Activated T-cell treated with anti-CD3 and anti-CD28 coated beads, Interleukin-2, amount 50 U/mL, for 24 hours (primary cell): Measurements from ENCODE around the gene CNTROB.
A peak's percentile ranks its signal among the peaks of the same experiment; 100 is the strongest.

Experiments used
- DNase-seq: peaks from one replicate; pipeline ENCODE4 v3.0.0-alpha.2; 2020
- H3K27ac Mint-ChIP-seq: 2 replicates; pipeline ENCODE4 v1.8.0; 2020; ENCODE audit warnings: mild to moderate bottlenecking, mixed read lengths
- H3K27me3 Mint-ChIP-seq: 2 replicates; pipeline ENCODE4 v1.8.0; 2020; ENCODE audit warnings: mixed read lengths
- H3K36me3 Mint-ChIP-seq: 2 replicates; pipeline ENCODE4 v1.8.0; 2020; ENCODE audit warnings: low read depth, mixed read lengths
- H3K4me1 Mint-ChIP-seq: 2 replicates; pipeline ENCODE4 v1.8.0; 2020; ENCODE audit warnings: low read depth, mixed read lengths
- H3K4me3 Mint-ChIP-seq: 2 replicates; pipeline ENCODE4 v1.8.0; 2020; ENCODE audit warnings: mild to moderate bottlenecking, moderate library complexity, mixed read lengths
- H3K9me3 Mint-ChIP-seq: 2 replicates; pipeline ENCODE4 v1.8.0; 2020; ENCODE audit warnings: mixed read lengths

Gene CNTROB

DNA sequence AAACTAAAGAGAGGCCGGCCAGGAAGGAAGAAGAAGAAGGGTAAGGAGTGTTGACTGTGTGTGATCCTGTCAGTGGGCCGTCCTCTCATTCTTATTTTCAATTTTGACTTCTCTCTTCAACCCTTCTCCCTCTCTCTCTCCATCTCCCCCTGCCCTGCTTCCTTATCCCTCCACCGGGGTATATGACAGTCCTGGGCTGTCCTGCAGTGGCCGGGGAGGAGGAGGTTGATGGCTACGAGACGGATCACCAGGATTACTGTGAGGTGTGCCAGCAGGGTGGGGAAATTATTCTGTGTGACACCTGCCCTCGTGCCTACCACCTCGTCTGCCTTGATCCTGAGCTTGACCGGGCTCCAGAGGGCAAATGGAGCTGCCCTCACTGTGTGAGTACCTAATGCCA, 37.8 kb upstream of the CNTROB start:
- H3K27ac Mint-ChIP-seq: peak overlapping the region; percentile 65

DNA sequence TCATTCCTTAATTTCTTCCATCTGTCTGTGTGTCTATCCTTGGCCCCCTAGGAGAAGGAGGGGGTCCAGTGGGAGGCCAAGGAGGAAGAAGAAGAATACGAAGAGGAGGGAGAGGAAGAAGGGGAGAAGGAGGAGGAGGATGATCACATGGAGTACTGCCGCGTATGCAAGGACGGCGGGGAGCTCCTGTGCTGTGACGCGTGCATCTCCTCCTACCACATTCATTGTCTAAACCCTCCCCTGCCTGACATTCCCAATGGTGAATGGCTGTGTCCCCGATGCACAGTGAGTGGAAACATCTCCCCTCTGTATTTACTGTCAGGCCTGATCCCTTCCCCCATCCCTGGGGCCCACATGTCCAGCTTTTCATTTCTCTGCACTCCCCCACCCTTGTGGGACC, 37.1 kb upstream of the CNTROB start:
- DNase-seq: peak; percentile 20
- peaks cover 23% of the 10 kb centered on the region for H3K4me1 Mint-ChIP-seq

More for the DNA sequence above, 37.8 kb upstream of the CNTROB start:
- peak; percentile 19 for DNase-seq
- H3K4me1 Mint-ChIP-seq: peaks cover 23% of the 10 kb centered on the region
- no peaks in the 10 kb centered on the region for H3K9me3 Mint-ChIP-seq
- H3K27me3 Mint-ChIP-seq: no peaks in the 10 kb centered on the region
- H3K36me3 Mint-ChIP-seq: peaks cover 95% of the 10 kb centered on the region
- H3K4me3 Mint-ChIP-seq: no peak overlapping the region

DNA sequence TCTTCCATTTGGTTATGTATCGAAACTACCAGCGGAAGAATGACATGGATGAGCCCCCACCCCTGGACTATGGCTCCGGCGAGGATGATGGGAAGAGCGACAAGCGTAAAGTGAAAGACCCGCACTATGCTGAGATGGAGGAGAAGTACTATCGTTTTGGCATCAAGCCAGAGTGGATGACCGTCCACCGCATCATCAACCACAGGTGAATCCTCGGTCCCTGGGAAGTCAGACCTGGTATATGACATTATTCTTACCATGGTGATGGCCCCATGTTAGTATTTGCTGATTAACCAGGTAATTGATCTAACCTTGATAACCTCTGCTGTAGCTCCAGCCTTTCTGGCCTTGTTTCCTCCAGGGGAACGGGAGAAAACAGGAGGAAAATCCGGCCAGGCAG, 34.9 kb upstream of the CNTROB start:
- Mint-ChIP-seq H3K4me1 (peaks cover 16% of the 10 kb centered on the region), H3K27ac (peak overlapping the region; percentile 81), H3K4me3 (no peak overlapping the region), H3K36me3 (peaks cover 94% of the 10 kb centered on the region), H3K27me3 (no peaks in the 10 kb centered on the region), H3K9me3 (no peaks in the 10 kb centered on the region)
- peak; percentile 13 for DNase-seq

More for the DNA sequence above, 37.1 kb upstream of the CNTROB start:
- Mint-ChIP-seq H3K9me3 (no peaks in the 10 kb centered on the region), H3K36me3 (peaks cover 95% of the 10 kb centered on the region), H3K4me3 (no peak overlapping the region), H3K27ac (peak overlapping the region; percentile 39), H3K27me3 (no peaks in the 10 kb centered on the region)

DNA sequence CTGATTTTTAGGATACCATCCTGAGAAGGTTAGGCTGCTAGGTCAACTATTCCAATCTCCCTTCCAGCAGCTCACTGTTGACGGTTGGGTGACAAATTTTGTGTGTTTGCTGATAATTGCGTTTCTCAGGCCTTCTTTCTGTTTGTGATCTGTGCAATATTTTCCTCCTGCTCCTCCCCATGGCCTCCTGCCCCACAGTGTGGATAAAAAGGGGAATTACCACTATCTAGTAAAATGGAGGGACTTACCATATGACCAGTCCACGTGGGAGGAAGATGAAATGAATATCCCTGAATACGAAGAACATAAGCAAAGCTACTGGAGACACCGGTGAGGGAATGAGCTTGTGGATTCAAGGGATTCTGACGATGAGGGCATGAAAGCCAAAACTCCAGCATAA, 34.2 kb upstream of the CNTROB start:
- H3K36me3 Mint-ChIP-seq: peaks cover 95% of the 10 kb centered on the region
- DNase-seq: peak; percentile 28
- no peaks in the 10 kb centered on the region for H3K9me3 Mint-ChIP-seq
- H3K4me3 Mint-ChIP-seq: no peak overlapping the region
- no peaks in the 10 kb centered on the region for H3K27me3 Mint-ChIP-seq
- peak overlapping the region; percentile 81 for H3K27ac Mint-ChIP-seq
- peaks cover 16% of the 10 kb centered on the region for H3K4me1 Mint-ChIP-seq

DNA sequence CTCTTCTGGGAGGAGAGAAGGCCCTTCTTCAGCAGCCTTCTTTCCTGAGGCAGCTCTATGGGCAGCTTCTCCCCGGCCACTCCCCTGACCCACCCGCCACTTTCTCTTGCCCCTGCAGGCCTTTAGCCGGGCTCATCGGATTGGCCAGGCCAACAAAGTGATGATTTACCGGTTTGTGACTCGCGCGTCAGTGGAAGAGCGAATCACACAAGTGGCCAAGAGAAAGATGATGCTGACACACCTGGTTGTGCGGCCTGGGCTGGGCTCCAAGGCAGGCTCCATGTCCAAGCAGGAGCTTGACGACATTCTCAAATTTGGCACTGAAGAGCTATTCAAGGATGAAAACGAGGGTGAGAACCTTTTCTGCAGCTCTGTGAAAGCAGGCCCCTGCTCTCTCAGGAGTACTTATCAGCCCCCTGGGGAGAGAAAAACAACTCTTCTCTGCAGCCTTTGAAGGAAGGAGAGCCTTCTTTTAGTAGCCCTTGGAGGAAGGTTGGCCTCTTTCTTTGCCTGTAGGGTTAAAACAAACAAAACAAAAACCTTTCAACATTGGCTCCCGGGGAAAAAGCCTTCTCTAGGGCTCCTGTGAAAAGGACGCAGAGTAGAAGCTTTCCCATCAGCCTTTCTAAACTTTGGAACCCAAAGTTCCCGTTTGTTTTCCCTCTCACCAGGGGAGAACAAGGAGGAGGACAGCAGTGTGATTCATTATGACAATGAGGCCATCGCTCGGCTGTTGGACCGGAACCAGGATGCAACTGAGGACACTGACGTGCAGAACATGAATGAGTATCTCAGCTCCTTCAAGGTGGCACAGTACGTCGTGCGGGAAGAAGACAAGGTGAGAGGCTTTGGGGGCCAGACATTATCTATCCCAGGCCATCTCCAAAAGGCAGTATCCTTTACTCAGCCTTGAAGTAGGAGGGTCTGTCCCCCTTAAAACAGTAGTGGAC, 28.6 kb upstream of the CNTROB start:
- H3K4me3 Mint-ChIP-seq: no peak overlapping the region
- H3K27ac Mint-ChIP-seq: peak overlapping the region; percentile 74
- no peaks in the 10 kb centered on the region for H3K27me3 Mint-ChIP-seq
- no peak for DNase-seq
- no peaks in the 10 kb centered on the region for H3K9me3 Mint-ChIP-seq
- peaks cover 98% of the 10 kb centered on the region for H3K36me3 Mint-ChIP-seq
- H3K4me1 Mint-ChIP-seq: no peaks in the 10 kb centered on the region

DNA sequence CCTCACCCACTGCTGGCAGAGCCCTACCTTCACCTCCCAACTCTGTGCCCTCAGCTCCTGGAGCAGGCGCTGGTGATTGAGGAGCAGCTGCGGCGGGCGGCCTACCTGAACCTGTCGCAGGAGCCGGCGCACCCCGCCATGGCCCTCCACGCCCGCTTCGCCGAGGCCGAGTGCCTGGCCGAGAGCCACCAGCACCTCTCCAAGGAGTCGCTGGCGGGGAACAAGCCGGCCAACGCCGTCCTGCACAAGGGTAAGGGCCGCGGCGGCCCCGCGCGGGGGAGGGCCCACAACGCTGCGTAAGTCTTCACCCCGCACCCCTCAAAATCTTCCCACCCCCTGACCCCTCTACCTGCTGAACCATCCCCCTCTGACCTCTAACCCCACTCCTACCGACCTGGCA, 22.9 kb upstream of the CNTROB start:
- Mint-ChIP-seq H3K27ac (peak overlapping the region; percentile 15), H3K36me3 (peaks cover 89% of the 10 kb centered on the region), H3K9me3 (no peaks in the 10 kb centered on the region), H3K4me1 (peaks cover 9% of the 10 kb centered on the region), H3K4me3 (no peak overlapping the region), H3K27me3 (no peaks in the 10 kb centered on the region)
- DNase-seq: no peak

DNA sequence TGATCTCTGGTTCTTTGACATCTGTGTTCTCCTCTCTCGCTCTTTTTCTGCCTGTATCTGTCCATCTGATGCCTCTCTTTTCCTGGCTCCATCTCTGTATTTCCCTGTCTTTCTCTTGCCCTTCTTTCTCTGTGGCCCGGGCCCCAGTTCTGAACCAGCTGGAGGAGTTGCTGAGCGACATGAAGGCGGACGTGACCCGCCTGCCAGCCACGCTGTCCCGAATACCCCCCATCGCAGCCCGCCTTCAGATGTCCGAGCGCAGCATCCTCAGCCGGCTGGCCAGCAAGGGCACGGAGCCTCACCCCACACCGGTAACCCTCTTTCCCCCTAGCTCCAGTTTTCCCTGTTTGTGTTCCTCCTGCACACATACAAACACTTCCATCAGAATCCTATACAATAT, 21.7 kb upstream of the CNTROB start:
- H3K9me3 Mint-ChIP-seq: no peaks in the 10 kb centered on the region
- no peak for DNase-seq
- H3K4me1 Mint-ChIP-seq: peaks cover 20% of the 10 kb centered on the region
- H3K27ac Mint-ChIP-seq: peak overlapping the region; percentile 15
- H3K4me3 Mint-ChIP-seq: no peak overlapping the region
- H3K36me3 Mint-ChIP-seq: peaks cover 85% of the 10 kb centered on the region
- no peaks in the 10 kb centered on the region for H3K27me3 Mint-ChIP-seq

DNA sequence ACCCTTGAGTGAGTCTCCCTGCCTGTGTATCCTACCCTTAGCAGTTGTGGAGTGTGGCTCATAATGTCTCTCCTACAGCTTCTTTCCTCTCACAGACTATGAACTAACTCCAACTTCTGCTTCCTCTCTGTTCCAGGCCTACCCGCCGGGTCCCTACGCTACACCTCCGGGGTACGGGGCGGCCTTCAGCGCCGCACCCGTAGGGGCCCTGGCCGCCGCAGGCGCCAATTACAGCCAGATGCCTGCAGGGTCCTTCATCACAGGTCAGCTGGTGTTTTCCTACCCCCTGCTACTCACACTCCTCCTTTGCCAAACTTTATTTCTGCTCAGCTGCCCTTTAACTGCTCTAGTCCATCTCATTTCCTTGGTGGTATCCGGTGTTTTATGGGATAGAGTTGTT, 21.3 kb upstream of the CNTROB start:
- DNase-seq: no peak
- Mint-ChIP-seq H3K4me1 (peaks cover 24% of the 10 kb centered on the region), H3K36me3 (peaks cover 85% of the 10 kb centered on the region), H3K4me3 (no peak overlapping the region), H3K27ac (peak overlapping the region; percentile 87), H3K27me3 (no peaks in the 10 kb centered on the region), H3K9me3 (no peaks in the 10 kb centered on the region)

DNA sequence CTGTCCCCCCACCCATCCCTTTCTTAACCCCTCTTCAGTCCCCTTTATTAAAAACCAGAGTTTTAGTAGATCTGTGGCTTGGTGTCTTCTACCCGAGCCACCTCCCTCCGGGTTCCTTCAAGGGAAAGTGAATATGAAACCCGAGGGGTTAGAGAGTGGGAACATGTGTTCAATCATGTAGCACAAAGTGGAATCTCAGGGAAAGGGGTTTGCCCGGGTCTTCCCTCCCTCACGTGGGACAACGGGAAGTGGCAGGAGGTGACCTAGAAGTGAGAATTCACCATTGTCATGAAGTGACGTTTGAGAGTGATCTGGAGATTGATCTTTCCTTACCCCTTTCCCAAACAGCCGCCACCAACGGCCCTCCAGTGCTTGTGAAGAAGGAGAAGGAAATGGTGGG, 20.9 kb upstream of the CNTROB start:
- DNase-seq: no peak
- peaks cover 24% of the 10 kb centered on the region for H3K4me1 Mint-ChIP-seq
- no peaks in the 10 kb centered on the region for H3K27me3 Mint-ChIP-seq
- H3K4me3 Mint-ChIP-seq: no peak overlapping the region
- peak overlapping the region; percentile 87 for H3K27ac Mint-ChIP-seq
- H3K9me3 Mint-ChIP-seq: no peaks in the 10 kb centered on the region
- H3K36me3 Mint-ChIP-seq: peaks cover 81% of the 10 kb centered on the region

DNA sequence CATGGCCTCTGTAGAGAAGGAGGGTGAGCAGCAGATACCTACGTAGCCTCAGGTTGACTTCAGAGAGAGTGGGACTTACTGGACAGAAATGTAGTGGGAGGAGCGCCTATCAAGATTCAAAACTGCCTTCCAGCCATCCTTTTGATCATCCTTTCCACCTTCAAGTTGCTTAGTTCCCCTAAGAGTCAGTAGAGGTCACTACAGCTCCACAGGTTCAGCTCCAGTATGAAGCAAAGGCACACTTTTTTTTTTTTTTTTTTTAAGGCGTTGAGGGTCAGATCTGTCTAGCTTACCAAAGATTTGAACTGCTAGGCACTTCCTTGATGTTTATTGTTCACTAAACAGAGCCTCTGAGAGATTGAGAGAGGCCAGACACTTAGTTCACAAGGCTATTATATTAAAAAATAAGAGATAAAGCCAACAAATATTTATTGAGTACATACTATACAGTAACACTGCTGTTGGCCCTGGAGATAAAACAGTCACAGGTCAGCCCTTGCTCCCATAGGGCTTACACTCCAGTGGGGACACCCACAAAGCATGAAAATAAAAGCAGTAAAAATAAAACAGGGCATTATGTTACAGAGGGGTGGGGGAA, 19.0 kb upstream of the CNTROB start:
- Mint-ChIP-seq H3K9me3 (no peaks in the 10 kb centered on the region), H3K36me3 (peaks cover 61% of the 10 kb centered on the region), H3K27me3 (no peaks in the 10 kb centered on the region), H3K27ac (peak overlapping the region; percentile 71), H3K4me1 (peaks cover 35% of the 10 kb centered on the region), H3K4me3 (no peak overlapping the region)
- no peak for DNase-seq

DNA sequence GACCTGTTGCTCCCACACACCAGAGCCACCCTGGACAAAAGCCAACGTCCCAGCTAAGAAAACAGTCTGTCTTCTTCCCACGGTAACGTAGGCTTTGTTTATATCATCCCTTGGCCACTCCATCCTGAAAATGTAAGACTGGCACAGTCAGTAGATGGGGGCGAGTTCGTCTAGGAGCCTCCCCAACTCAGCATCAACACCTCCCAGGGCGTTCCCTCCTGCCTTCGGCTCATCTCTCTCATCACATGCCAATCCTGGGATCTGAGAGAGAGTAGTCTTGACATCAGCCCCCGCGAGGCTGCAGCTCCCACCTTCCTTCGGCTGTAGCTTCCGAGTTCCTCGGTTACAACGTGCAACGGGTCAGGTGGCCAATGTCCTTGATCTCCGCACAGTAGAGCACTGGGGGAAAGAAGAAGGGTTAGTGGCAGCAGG, 16.8 kb upstream of the CNTROB start:
- peaks cover 35% of the 10 kb centered on the region for H3K4me1 Mint-ChIP-seq
- no peak for DNase-seq
- no peaks in the 10 kb centered on the region for H3K9me3 Mint-ChIP-seq

DNA sequence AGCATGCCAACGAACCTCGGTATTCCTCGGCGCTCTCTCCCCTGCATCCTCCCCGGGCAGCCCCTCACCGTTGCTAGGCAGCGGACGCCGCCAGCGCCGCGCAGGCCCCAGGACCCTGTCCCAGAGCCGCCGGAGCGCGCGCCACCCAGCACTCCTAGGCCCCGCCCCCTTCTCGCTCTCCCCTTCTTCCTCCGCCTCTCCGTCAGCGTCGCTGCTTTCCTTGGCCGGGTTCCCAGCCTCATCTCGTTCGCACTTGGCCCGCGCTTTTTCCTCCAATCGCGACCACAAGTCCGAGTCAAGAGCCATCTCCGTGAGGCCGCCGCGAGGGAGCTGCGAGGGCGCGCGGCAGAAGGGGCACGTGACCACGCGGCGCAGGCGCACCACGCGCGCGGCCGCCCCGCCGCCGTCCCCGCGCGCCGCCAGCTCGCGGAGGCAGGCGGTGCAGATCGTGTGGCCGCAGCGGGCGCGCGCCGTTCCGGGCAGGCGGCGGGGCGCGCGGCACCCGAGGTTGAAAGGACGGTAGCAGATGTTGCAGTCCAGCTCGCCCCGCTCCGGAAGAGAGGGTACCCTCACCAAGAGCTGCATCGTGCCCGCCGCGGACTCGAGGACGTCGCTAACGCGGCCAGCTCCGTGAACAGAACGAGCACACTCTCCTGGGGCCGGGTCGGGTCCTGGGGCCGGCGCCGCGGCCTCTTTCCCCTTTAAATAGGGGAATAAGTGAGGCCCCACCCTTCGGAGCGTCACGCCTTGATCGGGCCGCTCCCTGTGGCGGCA, 16.2 kb upstream of the CNTROB start, which contains the start of gene RNF227:
Gene RNF227 (minus strand): TSS at position 679 of the 774 bp plus-strand sequence. CDS start 94 bp downstream, at position 585.
- Mint-ChIP-seq H3K9me3 (no peaks in the 10 kb centered on the region), H3K4me3 (peak within 1 kb of the TSS; percentile 87), H3K36me3 (peaks cover 36% of the 10 kb centered on the region)

More for the DNA sequence above, 16.8 kb upstream of the CNTROB start:
- H3K4me3 Mint-ChIP-seq: peak overlapping the region; percentile 87
- peaks cover 42% of the 10 kb centered on the region for H3K36me3 Mint-ChIP-seq
- no peaks in the 10 kb centered on the region for H3K27me3 Mint-ChIP-seq
- peak overlapping the region; percentile 93 for H3K27ac Mint-ChIP-seq

DNA sequence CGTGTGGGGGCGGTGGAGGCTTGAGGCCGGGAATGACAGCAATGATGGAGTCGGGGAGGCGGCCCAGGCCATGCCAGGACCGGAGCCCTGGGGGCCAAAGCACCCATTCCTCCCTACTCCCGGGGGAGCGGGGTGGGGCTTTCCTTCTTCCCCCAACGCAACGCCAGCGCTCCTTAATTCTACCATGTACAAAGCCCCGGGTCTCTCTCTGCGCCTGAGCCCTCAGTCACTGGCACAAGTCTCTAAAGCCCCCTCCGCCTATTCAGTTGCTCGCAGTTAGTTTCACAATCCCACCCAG, 15.7 kb upstream of the CNTROB start:
- Mint-ChIP-seq H3K4me1 (peaks cover 35% of the 10 kb centered on the region), H3K36me3 (peaks cover 31% of the 10 kb centered on the region), H3K4me3 (peak overlapping the region; percentile 87), H3K27ac (peak overlapping the region; percentile 87), H3K27me3 (no peaks in the 10 kb centered on the region), H3K9me3 (no peaks in the 10 kb centered on the region)
- no peak for DNase-seq

More for the DNA sequence above, 16.2 kb upstream of the CNTROB start, which contains the start of gene RNF227:
- Mint-ChIP-seq H3K27me3 (no peaks in the 10 kb centered on the region), H3K27ac (peak within 1 kb of the TSS; percentile 93), H3K4me1 (peaks cover 35% of the 10 kb centered on the region)
- peak; percentile 92 for DNase-seq

DNA sequence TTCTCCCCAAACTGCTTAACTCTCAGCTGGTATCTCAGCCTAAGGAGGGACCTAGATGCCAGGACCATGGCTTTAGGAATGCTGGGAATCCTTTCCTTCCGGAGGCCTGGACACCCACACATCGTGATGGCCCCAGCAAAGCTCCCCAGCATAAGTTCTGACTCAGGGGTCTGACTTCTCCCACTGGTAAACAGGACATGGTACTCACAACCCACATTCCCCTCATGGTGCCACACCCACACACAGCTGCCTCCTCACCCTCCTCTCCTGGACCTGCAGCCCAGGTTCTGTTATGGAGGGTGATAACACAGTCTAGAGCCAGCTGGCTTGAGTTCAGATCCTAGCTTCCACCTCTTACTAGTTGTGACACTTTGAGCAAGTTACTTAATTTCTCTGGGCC, 15.2 kb upstream of the CNTROB start:
- Mint-ChIP-seq H3K27me3 (no peaks in the 10 kb centered on the region), H3K36me3 (peaks cover 26% of the 10 kb centered on the region), H3K4me1 (peaks cover 38% of the 10 kb centered on the region), H3K4me3 (peak overlapping the region; percentile 87), H3K9me3 (no peaks in the 10 kb centered on the region), H3K27ac (peak overlapping the region; percentile 87)
- no peak for DNase-seq
